HG02981 (cell line): ENCODE results near the gene BSPRY.
"Not testable (repeated sequence)": the region's sequence is repeated elsewhere in the genome, so short reads cannot be mapped to it uniquely, and the experiment has no call there.

ENCODE experiments used
- ATAC-seq: cut with Tn5 transposase; IDR thresholded peaks from one replicate; pipeline ENCODE4 v1.9.1; 2021; ENCODE audit warnings: mild to moderate bottlenecking, moderate library complexity; ENCODE audit not compliant: unreplicated experiment

Gene BSPRY

DNA sequence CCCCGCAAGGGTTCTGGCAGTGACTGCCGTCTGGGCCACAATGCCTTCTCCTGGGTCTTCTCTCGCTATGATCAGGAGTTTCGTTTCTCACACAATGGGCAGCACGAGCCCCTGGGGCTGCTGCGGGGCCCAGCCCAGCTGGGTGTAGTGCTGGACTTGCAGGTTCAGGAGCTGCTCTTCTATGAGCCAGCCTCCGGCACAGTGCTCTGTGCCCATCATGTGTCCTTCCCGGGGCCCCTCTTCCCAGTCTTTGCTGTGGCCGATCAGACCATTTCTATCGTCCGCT is 20.5 kb downstream of the BSPRY start:
- no peak for ATAC-seq

DNA sequence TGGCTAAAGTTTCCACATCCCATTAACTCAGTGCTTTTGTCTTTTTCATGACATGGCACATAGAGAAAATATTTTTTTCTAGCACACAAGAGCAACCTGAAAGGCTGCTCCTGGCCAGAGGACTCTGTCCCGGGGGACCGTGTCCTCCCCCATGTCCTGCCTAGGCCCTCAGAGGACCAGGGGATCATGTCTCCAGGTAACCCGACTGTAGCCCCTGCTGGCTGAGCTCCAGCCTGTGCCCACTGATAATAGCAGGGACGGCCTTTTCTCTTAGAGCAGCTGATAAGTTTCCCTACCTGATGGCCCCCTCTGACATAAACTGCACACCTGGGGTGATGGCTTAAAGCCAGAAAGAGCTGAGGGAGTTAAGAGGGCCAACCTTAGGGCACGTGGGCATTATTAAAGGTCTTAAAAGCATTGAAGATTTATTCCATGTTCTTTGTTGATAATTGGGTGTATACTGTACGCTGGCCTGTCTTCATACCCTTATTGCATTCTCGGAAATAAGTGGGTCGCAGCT is 21.5 kb downstream of the BSPRY start:
- ATAC-seq = no peak

DNA sequence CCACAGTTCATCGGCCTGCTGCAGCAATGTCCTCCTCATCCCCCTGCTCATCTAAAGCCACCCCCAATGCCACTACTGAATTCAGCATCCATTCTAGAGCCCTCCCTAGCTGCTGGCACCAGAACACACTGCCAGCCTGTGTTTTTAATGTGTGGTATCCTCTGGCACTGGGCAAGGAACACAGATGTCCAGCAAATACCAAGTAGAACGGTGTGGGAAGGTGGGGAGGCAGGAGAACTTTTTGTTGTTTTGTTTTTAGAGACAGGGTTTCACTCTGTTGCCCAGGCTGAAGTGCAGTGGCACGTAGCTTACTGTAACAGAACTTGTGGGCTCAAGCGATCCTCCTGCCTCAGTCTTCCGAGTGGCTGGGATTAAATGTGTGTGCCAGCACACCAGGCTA is 22.7 kb downstream of the BSPRY start:
- no peak for ATAC-seq

DNA sequence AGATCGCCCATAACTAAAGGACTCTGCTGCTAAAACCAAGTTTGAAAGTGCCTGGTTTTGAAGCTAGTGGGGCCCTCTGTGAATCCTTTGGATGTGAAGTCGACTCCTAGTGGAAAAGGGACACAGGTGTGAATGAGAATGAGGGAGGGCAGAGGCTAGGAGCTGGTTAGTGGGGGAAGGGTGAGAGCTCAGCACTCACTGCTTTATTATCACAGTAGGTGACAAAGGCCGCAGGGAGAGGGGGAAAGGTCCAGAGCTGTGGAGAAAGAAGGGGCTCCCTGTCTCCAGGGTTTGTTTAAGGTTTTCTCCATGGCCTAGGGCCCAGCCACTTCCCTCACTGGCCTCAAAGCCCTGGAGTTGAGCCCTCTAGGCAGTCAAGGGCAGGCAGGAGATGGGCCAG is 23.9 kb downstream of the BSPRY start:
- no peak for ATAC-seq

DNA sequence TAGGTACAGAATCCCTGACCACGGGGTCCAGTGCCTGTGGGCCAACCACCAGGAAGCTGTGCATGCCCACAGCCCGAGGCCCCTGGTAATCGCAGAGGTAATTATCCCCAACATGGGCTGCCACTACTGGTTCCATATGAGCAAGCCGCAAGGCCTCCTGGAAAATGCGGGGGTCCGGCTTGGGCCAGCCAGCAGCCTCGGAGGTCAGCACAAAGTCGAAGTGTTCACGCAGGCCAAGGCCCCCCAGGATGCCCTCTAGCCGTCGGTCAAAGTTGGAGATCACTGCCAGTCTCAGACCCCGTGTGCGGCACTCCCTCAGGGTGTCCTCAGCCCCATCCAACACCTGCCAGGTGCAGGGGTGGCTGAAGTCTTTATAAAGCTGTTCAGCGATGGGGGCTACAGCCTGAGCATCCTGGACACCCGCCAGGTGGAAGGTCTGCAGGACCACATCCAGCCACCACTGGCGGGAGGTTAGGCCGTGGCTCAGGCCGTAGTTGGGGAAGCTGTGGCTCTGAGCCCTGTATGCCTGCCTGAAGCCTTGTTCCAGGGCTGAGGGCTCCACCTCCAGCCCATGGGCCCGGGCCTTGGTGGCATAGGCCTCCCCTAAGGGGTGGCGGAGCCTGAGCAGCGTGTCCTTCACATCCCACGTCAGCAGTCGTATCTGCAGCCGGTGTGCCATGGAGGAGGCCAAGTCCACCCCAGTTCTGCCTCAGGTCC is 24.5 kb downstream of the BSPRY start:
- no peak for ATAC-seq

DNA sequence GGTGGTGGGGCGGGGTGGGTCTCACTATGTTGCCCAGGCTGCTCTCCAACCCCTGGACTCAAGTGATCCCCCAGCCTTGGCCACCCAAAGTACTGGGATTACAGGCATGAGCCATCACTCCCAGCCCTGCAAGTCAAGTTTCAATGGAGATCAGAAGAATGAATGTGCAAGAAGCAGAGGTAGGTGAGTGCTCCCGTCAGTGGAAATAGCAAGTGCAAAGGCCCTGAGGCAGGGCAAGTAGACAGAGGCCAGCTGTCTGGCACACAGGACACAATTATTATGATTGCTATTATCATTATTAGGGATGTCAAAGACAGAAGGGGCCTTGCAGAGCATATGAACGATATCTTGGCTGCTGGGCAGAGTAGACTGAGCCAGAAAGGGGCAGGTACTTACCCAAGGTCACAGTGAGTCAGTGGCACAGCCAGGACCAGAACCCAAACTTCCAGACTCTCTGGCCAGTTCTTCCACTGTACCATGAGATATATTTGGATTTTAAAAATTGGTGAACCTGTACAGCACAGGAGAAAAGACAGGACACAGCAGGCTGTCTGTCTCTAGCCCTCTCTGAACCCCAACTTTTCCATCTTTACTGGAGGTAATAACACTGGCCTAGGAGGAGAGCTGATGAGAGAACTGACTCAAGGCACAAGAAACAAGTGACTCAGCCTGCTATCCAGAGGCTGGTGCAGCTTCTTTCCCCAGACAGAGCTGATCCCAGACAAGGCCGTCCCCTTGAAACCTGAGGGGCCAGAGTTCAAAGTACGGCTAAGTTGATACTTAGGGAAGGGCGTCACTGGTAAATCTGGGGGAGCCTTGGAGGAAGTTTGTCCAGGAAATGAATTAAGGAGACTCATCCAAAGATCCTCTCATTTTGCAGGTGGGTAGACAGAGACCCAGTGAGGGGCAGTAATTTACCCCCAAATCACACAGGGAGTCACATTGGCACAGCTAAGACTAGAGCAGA is 26.0 kb downstream of the BSPRY start:
- no peak for ATAC-seq

DNA sequence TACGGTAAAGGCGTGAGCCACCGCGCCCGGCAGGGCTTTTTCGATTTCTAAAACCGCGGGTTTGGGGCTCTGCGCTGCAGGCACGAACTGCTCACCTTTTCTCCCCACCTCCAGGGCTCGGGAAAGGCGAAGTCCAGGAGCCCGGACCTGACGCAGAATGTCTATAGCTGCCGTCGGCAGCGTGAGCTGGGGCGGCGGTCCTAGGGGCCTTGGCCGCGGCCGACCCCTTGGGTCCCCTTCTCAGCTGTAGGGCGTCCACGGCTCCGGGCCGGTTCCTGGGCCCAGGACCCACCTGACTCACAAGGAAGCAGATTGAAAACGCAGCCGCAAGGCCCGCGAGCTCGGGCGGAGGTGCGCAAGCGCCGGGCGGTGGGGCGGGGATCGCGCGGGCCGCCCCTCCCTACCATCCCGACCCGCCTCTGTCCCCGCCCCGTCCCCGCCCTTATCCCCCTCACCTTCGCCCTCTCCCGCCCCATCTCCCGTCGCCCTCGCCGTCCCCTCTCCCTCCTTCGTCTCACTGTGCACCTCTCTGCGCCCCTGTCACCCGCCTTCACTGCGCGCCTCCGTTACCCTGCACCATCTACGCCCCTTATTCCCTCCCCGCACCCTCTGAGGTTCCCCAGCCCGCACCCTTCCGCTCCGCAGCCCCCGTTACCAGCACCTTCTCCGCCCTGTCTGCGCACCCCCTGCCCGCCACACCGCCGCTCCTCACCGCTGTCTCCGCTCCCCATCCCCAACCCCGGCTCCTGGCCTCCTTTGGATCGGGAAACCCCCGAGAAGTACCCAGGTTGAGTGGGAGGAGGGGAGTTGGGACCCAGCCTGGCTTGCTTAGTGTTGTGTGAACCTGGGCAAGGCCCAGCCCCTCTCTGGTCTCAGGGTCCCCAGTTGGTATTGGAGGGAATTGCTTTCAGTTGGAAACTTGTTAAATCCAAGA is 27.6 kb downstream of the BSPRY start, which contains the start of gene HDHD3:
Gene HDHD3, minus strand, starts transcription at position 353 of the 934 bp plus-strand sequence. CDS start 2,632 bp downstream, outside the sequence.
- ATAC-seq = peak; percentile 82

DNA sequence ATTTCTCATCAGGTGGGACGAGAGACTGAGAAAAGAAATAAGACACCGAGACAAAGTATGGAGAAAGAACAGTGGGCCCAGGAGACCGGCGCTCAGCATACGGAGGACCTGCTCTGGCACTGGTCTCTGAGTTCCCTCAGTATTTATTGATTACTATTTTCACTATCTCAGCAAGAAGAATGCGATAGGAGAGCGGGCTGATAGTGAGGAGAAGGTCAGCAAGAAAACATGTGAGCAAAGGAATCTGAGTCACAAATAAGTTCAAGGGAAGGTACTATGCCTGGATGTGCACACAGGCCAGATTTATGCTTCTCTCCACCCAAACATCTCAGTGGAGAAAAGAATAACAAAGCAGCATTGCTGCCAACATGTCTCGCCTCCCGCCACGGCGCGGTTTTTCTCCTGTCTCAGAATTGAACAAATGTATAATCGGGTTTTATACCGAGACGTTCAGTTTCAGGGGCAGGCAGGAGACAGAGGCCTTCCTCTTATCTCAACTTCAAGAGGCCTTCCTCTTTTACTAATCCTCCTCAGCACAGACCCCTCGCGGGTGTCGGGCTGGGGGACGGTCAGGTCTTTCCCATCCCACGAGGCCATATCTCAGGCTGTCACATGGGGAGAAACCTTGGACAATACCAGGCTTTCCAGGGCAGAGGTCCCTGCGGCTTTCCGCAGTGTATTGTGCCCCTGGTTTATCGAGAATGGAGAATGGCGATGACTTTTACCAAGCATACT is 29.9 kb downstream of the BSPRY start:
- ATAC-seq = not testable (repeated sequence)

DNA sequence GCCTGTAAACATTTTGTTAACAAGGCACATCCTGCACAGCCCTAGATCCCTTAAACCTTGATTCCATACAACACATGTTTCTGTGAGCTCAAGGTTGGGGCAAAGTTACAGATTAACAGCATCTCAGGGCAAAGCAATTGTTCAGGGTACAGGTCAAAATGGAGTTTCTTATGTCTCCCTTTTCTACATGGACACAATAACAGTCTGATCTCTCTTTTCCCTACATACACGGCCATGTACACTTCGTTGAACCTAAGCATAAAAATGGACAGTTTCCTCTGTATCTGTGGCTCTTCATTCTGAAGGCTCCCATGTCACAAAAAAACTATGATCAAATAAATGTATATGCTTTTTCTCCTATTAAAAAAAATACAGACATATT is 30.5 kb downstream of the BSPRY start:
- not testable (repeated sequence) for ATAC-seq

DNA sequence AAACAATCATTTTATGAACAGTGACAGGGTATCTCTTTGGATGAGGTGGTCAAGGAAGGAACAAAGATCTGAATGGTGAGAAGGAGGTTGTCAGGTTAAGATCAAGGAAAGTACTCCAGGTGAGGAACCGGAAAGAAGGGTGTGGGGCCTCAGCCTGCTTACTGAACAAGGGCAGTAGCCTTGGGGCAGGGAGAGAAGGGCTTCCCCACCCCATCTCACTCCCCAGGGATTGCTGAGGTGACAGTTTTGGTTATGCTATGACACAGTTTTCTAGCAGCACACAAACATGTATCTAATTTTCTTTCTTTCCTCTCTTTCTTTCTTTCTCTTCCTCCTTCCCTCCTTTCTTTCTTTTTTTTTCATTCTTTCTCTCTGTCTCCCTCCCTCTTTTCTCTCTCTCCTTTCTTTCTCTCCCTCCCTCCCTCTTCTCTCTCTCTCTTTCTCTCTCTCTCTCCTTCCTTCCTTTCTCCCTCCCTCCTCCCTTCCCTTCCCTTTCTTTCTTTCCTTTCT is 31.6 kb downstream of the BSPRY start:
- peak; percentile 45 for ATAC-seq

DNA sequence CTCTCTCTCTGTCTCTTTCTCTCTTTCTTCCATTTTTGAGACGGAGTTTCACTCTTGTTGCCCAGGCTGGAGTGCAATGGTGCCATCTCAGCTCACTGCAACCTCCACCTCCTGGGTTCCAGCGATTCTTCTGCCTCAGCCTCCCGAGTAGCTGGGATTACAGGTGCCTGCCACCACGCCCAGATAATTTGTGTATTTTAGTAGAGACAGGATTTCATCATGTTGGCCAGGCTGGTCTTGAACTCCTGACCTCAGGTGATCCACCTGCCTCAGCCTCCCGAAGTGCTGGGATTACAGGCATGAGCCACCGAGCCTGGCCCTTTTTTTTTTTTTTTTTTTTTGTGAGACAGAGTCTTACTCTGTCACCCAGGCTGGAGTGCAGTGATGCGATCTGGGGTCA is 32.1 kb downstream of the BSPRY start:
- ATAC-seq = not testable (repeated sequence)

DNA sequence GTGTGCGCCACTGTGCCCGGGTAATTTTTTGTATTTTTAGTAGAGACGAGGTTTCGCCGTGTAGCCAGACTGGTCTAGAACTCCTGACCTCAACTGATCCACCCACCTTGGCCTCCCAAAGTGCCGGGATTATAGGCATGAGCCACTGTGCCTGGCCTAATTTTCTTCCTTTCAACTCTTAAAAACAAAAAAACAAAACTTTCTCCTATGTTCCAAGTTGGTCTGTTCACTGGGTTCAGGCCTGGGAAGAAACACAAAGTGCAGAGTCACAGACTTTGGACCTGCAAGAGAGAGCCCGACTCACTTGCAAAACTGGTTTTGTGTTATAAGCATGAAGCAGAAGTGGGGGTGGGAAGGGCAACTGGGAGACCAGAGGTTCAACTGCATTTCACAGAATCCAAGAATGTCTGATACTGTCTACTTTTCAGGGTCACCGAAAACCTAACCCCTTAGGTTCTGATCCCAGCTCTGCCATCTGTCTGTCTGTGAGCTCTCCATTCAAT is 32.6 kb downstream of the BSPRY start:
- ATAC-seq = no peak

DNA sequence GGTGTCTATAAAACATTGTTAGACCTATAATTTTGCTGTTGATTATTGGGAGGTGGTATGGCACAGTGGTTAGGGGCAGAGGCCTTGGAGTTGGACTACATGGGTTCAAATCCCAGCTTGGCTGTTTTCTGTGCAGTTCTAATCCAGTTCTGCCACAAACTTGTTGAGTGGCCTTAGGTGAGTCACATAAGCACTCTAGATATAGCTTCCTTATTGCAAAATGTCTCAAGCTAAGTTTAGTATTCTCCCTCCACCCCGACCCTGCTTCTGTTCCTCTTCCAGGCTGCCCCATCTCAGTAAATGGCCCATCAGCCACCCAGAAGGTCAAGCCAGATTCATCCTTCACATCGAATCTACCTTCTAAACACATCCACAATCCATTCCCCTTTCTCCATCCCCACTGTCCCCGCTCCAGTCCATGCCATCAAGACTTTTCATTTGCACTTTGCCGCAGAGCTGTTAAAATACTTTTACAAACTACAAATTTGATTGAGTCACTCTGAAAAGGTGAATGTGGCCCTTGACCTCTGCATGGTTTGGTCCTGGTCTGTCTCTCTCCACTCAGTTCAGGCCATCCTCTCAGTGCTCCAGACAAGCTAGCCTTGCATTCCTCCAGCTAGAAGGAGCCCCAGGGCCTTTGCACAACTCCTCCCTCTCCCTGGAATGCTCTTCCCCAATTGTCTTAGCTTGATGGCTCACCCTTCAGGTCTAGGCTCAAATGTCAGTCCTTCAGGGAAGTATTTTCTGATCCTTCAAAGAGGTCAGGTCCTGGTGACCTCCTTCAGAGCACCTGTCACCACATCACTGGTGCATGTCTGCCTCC is 37.4 kb downstream of the BSPRY start:
- no peak for ATAC-seq

DNA sequence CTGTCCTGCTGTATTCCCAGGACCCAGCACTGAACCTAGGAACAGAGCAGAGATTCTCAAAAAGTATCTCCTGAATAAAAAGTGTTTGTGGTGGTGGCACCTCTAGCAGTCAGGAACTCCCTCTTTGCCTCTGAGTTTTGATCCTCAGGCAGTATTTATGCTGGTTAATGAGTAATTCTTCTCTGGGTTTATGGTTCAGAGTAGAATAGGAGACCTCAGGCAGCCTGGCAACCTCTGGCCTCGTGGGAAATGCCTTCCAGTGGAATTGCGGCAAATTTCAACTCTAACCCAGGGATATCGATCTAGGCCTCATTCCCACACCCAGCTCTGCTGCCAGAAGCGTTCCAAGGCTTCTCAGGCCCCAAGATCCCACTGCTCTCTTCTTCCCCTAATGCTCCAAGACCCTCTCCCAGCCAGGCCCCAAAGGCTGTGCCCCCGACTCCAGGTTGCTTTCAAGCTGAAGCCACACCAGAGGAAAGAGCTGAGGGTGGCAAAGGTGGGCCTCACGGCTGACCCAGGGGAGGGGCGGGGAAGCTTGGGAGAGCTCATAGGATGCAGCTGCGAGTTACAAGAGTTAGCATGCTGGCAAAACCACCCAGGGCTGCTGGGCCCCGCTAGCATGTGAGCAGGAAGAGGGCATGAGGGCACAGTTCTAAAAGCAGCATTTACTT is 38.4 kb downstream of the BSPRY start:
- no peak for ATAC-seq

DNA sequence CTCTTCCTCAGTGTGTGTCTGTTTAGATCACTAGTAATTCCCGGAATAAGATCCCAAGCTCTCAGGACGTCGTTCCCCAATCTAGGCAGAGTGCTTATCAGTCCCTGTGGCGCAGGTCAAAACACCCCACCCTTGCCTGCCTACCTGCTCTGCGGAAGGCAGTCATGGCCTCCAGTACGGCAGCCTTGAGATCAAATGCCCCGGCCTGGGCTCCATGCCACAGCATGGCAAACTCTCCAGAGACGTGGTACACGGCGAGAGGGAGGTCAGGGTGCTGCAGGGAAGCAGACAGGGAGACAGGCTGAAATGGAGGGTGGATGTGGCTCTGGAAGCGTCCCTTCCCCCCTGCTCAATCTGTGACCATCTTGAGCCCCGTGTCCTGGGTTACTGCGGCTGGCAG is 39.5 kb downstream of the BSPRY start:
- ATAC-seq = no peak

DNA sequence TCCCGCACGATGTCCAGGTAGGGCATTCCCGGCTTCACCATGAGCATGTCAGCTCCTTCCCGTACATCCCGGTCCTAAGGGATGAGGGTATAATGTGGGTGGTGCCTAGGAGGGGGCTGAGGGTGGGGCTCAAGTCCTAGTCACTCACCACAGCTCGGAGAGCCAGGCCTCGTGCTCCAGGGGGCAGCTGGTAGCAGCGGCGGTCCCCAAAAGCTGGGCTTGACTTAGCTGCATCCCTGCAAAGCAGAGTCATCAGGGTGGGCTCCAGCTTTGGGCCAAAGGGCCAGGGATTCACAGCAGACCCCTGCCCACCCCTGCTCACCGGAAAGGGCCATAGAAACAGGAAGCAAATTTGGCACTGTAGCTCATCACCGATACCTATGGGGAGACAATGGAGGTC is 40.1 kb downstream of the BSPRY start:
- ATAC-seq = no peak

DNA sequence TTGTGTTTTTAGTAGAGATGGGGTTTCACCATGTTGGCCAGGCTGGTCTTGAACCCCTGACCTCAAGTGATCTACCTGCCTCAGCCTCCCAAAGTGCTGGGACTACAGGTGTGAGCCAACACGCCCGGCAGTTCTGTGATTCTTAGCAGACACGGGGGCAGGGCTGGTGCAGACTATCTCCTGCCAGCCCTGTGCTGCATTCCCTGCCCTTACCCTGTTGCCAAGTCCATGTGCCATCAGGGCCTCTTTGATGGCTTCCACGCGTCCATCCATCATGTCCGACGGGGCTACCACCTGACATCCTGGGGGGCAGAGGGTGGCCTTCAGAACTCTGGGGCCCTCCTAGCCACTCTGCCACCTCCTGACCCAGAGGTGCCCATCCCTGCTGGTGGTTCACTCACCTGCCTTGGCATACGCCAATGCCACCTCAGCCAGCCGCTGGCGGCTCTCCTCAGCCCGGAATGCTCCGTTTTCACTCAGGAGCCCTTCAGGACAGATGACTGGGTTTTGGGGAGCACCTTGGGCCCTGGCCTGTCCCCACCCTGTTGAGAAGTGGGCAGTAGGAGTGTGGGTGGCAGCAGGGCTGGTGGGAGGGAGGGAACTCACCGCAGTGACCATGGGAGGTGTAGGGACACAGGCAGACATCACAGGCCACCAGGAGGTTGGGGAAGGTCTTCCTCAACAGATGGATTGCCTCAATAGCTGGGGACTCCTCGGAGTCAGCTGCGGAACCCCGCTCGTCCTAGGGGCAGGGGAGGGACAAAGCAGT is 41.0 kb downstream of the BSPRY start:
- no peak for ATAC-seq

DNA sequence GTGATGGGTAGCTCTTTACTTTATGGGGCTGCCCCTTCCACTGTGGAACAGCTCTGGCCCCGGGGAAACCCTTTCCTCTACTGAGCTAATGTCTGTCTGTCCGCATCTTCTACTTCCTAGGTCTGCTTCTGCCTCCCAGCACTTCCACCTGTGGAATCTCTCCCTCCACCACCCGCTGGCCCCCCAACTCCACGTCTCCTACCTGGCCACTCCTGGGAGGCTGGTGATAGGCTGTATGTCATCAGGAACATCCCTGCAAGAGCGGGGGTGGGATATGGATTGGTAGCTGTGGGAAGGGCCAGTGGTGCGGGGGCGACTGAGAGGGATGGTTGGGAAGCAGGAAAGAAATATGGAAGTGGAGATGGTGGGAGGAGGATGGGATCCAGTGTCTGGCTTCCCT is 42.6 kb downstream of the BSPRY start:
- no peak for ATAC-seq
